ENCODE results near the gene CDCA4.
"Not testable (repeated sequence)": the region's sequence is repeated elsewhere in the genome, so short reads cannot be mapped to it uniquely, and the experiment has no call there.

The CDCA4 gene

GRCh38 chr14:105029402-105029801 lies 8.5 kb upstream of the CDCA4 start:
- H3K9me3 ChIP-seq (ENCODE audit: control insufficient read depth, low read length), result no peaks in the 10 kb centered on the region
- no peaks in the 10 kb centered on the region for H3K27me3 ChIP-seq (ENCODE audit: control insufficient read depth, insufficient read depth, low read length)
- H3K36me3 ChIP-seq (ENCODE audit: control insufficient read depth, insufficient read depth, low read length), result no peaks in the 10 kb centered on the region
- H3K4me2 ChIP-seq (ENCODE audit: low read length), result no peak overlapping the region
- no peaks in the 10 kb centered on the region for H3K79me2 ChIP-seq
- H3K4me3 ChIP-seq (ENCODE audit: low read depth, low read length), result no peak overlapping the region
- no peak overlapping the region for H2AFZ ChIP-seq
- no peak overlapping the region for H3K27ac ChIP-seq
- H3K9ac ChIP-seq, result no peak overlapping the region
- TF ChIP-seq CTCF (IDR thresholded peaks at IDR 0.05), result no peak
- no peaks in the 10 kb centered on the region for H3K4me1 ChIP-seq

- Histone ChIP-seq H3K27ac (no peak overlapping the region), H3K4me1 (no peaks in the 10 kb centered on the region), H3K36me3 (ENCODE audit: control insufficient read depth, insufficient read depth, low read length) (no peaks in the 10 kb centered on the region), H3K4me2 (ENCODE audit: low read length) (no peak overlapping the region), H3K79me2 (no peaks in the 10 kb centered on the region), H3K4me3 (ENCODE audit: low read depth, low read length) (no peak overlapping the region), H3K9me3 (ENCODE audit: control insufficient read depth, low read length) (no peaks in the 10 kb centered on the region), H2AFZ (no peak overlapping the region), H3K9ac (no peak overlapping the region), H3K27me3 (ENCODE audit: control insufficient read depth, insufficient read depth, low read length) (no peaks in the 10 kb centered on the region)
- TF ChIP-seq CTCF (IDR thresholded peaks at IDR 0.05), result no peak
These were observed 7.5 kb upstream of the CDCA4 start for GRCh38 chr14:105028251-105028927.

GRCh38 chr14:105027718-105028117 lies 6.8 kb upstream of the CDCA4 start:
- H2AFZ ChIP-seq; H3K4me3 ChIP-seq (ENCODE audit: low read depth, low read length); H3K79me2 ChIP-seq; H3K27me3 ChIP-seq (ENCODE audit: control insufficient read depth, insufficient read depth, low read length); H3K4me1 ChIP-seq; H3K27ac ChIP-seq; H3K9me3 ChIP-seq (ENCODE audit: control insufficient read depth, low read length); H3K4me2 ChIP-seq (ENCODE audit: low read length); H3K36me3 ChIP-seq (ENCODE audit: control insufficient read depth, insufficient read depth, low read length); H3K9ac ChIP-seq: not testable (repeated sequence)

GRCh38 chr14:105026802-105027563 lies 6.1 kb upstream of the CDCA4 start:
- TF ChIP-seq CTCF (IDR thresholded peaks at IDR 0.05), result no peak
- Histone ChIP-seq H3K9me3 (ENCODE audit: control insufficient read depth, low read length) (no peaks in the 10 kb centered on the region), H3K9ac (no peak overlapping the region), H3K4me1 (no peaks in the 10 kb centered on the region), H3K4me2 (ENCODE audit: low read length) (no peak overlapping the region), H3K4me3 (ENCODE audit: low read depth, low read length) (no peak overlapping the region), H3K27ac (no peak overlapping the region), H3K36me3 (ENCODE audit: control insufficient read depth, insufficient read depth, low read length) (no peaks in the 10 kb centered on the region), H2AFZ (no peak overlapping the region), H3K79me2 (no peaks in the 10 kb centered on the region), H3K27me3 (ENCODE audit: control insufficient read depth, insufficient read depth, low read length) (no peaks in the 10 kb centered on the region)

GRCh38 chr14:105026033-105026785 lies 5.3 kb upstream of the CDCA4 start:
- TF ChIP-seq CTCF (IDR thresholded peaks at IDR 0.05), result no peak
- H2AFZ ChIP-seq, result no peak overlapping the region
- H3K27ac ChIP-seq, result no peak overlapping the region
- no peaks in the 10 kb centered on the region for H3K27me3 ChIP-seq (ENCODE audit: control insufficient read depth, insufficient read depth, low read length)
- H3K36me3 ChIP-seq (ENCODE audit: control insufficient read depth, insufficient read depth, low read length), result no peaks in the 10 kb centered on the region
- no peaks in the 10 kb centered on the region for H3K4me1 ChIP-seq
- no peaks in the 10 kb centered on the region for H3K79me2 ChIP-seq
- no peak overlapping the region for H3K4me3 ChIP-seq (ENCODE audit: low read depth, low read length)
- no peak overlapping the region for H3K4me2 ChIP-seq (ENCODE audit: low read length)
- no peak overlapping the region for H3K9ac ChIP-seq
- no peaks in the 10 kb centered on the region for H3K9me3 ChIP-seq (ENCODE audit: control insufficient read depth, low read length)

Measured in parathyroid adenoma (tissue), 2 donors.